NCI-H524 treated with DMSO at 0.1 percent for 48 hours (cell line): Measurements from ENCODE around the gene PPM1L.
A peak's percentile ranks its signal among the peaks of the same experiment; 100 is the strongest.

ENCODE experiments used
- DNase-seq: peaks from one replicate; lab custom pipeline; 2025; lab: John Stamatoyannopoulos, UW

Gene PPM1L

GRCh38 chr3:160856450-160856849, 100.4 kb downstream of the PPM1L start:
- no peak for DNase-seq

DNA sequence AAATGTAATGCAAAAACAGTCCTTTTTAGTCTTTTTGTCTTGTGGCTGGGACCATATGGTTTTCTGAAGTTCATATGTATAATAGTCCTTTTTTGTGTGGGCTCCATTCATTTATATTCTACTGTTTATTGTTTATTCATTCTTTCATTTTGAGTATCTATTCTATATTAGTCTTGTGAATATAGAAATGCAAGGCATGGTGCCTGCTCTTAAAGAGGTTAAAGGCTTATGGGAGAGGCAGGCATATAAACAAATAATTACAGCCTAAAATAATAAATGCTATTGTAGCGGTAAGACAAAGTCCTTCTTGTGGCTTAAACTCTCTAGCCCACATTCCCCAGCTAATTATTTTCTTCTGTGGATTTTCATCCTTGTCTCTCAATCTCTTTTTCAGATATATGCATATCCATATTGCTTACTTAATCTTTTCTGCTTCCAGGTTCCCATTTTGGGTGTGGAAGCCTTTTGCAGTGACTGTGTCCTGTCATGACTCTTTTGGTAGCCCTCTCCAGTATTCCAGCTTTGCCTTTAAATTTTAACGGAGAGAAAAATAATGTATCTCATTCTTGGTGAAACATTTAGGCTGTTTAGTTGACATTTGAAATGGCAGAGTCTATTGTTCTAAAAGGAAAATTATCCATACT, 101.6 kb downstream of the PPM1L start:
- DNase-seq, result no peak

- peak; percentile 83 for DNase-seq
These were observed 104.3 kb downstream of the PPM1L start for GRCh38 chr3:160860346-160860745.

DNA sequence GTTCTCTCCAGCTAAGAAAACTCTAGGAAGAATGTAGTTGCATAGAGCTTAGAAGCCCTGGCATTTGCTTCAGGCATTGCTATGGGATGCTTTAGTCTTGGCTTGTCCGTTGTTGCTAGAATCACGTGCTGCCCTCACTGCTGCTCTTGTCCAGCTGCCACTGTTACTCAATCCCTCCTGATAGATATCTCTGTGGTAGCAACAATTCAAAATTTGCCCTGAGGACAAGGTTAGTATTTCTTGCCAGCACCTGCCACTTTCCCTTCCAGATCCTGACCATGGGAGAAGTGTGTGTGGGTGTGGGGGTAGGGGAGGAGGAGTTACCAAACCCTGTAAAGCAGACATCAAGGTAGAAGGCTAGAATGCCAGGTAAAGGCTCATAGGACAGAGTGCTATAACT, 113.8 kb downstream of the PPM1L start:
- DNase-seq, result peak; percentile 94

DNA sequence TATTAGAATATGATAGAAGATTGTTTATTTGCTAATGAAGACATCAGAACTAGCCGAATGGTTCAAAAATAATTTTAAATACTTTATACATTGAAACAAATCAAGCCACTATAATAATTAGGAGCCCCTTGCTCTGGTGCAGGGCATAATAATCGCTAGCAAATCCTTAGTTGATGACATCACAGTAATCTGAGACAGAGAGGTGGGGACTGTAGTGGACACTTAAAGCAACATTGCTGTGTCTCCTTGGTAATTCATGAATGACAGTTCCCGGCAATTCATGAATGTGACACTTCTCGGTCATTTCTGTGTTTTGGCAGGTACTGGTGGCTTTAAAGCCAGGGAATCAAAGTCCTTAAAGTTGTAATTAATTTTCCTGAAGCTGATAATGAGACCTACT, 114.3 kb downstream of the PPM1L start:
- peak; percentile 91 for DNase-seq

- DNase-seq, result no peak
These were observed 118.7 kb downstream of the PPM1L start for GRCh38 chr3:160874736-160875135.

GRCh38 chr3:160876643-160877042, 120.6 kb downstream of the PPM1L start:
- no peak for DNase-seq

GRCh38 chr3:160879859-160880258, 123.8 kb downstream of the PPM1L start:
- no peak for DNase-seq

DNA sequence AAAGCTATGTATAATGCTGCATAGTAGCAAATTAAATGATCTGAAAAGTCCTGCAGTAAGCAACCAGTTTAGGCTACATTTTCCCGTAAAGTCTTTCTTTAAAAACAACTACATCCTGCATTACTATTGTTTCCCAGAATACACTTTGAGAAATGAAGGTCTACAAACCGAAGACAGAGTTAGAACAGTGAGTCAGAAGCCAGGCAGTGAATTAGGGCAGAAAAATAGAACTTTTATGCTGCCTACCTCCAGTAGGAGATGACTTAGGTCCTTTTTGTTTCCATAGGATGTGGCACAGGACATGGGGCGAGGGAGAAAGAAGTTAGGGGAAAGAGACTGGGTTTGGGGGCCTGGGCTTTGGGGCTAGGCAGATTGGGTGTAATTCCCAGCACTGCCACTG, 127.3 kb downstream of the PPM1L start:
- no peak for DNase-seq

GRCh38 chr3:160885791-160886286, 129.8 kb downstream of the PPM1L start:
- peak; percentile 91 for DNase-seq

DNA sequence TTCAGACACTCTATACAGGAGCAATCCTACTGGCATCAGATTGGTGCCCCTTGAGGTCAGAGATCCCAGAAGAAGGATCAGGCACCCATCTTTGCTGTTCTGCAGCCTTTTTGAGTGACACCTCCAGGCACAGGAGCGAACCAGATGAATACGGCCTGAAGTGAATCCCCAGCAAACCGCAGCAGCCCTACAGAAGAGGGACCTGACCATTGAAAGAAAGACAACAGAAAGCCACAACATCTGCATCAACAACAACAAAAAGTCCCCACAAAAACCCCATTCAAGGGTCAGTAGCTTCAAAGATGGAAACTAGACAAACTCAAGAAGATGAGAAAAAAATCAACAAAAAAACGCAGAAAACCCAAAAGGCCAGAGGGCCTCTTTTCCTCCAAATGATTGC, 130.4 kb downstream of the PPM1L start:
- DNase-seq, result no peak

DNA sequence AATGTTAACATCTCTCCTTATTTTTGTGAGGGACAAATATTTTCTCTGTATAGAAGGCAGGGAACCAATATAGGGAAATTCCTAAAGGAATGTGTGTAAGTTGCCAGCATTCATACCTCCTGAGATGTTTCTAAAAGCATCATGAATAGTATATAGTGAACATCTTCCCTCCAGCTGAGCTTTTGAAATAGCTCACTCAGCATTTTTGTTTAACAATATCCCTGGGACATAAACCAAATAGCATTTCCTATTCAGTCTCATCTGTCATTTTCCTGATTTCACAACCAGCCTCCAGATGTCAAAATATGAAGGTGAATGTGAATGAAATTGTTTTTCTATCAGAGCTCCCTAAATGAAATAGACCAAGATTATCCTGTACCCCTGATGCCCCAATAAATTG, 137.2 kb downstream of the PPM1L start:
- no peak for DNase-seq

DNA sequence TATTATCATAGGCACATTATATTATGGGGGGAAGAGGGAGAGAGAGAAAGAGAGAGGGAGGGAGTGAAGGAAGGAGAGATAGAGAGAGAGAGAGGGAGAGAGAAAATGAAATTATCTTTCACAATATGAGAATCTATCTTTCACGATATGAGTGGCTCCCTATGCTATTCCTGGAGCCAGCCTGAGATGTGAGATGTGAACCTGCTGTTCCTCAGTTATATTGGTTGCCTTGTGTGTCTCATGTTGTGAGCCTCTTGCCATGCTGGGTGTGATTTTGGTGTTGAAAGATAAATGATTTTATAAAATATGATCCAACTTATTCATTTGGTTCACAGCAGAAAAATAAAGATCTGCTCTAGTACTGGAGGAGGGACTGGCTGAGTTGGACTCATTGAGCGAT, 148.7 kb downstream of the PPM1L start:
- no peak for DNase-seq

DNA sequence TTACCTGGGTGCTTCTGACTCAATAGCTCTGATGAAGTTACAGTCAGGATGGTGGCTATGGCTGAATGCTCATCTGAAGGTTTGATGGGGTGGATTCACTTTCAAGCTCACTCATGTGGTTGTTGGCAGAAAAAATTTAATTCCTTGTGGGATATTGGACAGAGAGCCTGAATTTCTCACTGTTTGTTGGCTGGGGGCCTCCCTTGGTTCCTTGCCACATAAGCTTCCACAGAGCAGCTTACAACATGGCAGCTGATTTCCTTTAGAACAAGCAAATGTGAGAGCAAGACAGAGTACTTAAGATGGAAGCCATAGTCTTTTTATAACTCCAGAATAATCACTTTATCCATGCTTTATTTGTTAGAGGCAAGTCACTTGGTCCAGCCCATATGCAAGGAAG, 150.6 kb downstream of the PPM1L start:
- DNase-seq, result no peak

DNA sequence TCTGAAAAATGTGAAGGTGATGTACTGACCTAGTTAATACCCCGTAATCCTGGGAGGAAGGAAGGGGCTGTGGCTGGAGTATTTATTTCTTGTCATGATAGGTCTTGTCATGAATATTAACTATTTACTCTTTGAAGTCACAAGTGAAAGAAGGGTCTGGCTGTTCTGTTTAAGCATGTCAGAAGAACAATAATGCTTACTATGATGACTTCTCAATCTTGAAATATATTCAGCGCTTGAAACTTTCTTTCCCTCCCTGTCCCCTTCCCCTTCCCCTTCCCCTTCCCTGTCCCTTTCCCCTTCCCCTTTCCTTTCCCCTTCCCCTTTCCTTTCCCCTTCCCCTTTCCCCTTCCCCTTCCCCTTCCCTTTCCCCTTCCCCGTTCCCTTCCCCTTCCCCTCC, 153.9 kb downstream of the PPM1L start:
- no peak for DNase-seq

DNA sequence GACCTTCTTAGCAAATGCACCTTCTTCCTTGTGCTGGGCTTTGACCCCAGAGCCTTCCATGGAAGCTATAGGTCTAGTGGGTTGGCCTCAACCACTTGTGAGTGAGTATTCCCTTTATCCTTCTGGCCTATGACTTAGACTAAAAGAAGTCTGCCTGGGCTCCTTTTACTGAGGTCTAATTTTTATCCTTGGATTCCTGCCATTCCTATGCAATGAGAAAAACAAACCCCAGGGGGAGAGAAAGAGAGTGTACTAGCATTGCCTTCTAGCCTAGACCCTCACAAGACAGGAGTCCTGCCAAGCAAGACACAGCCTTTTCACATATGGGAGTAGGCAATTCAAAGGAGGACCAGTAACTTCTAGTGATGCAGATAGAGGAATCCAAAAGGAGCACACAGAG, 155.4 kb downstream of the PPM1L start:
- no peak for DNase-seq

- DNase-seq, result no peak
These were observed 160.4 kb downstream of the PPM1L start for GRCh38 chr3:160916472-160916871.

DNA sequence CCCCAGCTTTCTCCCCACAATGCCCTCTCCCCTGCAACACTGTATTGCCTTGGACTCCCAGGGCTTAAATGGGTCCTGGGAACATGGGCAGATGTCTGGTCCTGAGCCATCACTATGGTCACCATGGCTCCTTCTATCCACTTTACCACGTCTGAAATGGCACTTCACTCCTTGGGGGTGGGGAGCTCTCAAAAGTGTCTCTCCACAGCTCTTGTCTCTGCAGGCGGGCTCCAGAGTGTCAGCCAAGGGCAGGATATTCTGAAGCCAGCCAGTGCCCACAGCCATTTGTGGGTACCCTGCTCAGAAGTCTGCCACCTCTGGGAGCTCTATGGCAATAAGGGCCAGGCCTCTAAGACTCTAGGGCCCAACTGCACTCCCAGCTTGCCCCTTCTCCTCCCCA, 163.9 kb downstream of the PPM1L start:
- DNase-seq, result peak; percentile 50

DNA sequence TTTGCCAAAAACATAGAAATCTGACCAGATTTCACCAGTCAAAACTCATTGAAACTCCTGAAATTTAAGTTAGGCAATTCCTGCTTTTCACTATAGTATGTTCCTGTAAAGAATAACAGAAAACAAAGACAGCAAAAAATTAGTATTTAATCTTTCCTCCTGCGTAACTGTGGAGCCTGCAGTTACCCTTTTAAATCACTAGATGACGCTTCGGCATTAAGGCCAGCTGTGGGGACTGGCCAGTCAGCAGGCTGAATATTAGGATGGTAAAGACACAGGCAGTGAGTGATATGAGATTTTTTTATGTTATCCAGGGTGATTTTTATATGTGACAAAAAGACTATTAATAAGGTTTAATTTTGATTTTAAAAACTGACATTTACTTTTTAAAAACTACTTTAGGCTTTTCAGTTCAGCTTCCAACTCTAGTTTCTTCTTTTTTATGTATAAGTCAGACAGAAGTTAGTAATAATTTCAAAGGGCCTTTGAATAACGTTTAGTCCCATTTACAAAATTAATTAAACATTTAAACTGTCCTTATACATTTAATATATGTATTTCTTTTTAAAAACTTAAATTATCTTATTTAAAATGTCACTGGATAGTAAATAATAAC, 165.1 kb downstream of the PPM1L start:
- DNase-seq, result peak; percentile 6

DNA sequence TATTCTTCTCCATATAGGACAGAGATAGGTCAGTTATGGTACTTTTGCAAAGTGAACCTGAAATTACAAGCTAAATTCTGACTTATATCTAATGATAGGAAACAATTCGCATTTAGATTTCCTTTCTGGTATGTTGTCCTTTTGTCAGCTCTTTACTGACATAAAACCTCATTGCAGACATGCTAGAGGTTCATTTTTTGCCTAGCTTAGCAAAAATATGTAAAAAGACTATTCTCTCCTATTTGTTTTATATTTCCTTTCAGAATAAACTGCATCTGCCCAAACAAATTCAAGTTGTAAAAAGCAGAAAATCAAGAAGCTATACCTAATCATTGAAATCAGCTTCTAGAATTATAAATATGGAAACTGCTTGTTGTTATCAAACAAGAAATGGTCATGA, 168.7 kb downstream of the PPM1L start:
- DNase-seq, result no peak

DNA sequence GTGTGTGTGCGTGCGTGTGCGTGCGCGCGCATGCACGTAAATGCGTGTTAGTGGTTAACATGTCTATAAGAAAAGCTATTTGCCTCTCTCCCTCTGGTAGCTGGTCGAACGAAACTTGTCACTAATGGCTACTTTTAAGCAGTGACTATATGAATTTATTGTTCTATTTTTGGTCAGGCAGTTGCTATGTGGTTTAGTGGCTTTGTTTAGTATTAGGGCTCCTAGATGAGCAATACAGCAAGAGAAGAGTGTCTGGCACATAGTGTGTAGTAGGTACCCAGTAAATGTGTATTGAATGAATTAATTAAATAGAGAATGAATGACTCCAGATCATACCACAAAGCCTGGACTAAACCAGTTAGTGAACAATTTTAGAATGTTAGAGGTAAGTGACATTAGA, 171.6 kb downstream of the PPM1L start:
- no peak for DNase-seq

- DNase-seq, result peak; percentile 54
These were observed 172.2 kb downstream of the PPM1L start for GRCh38 chr3:160928183-160928726.

DNA sequence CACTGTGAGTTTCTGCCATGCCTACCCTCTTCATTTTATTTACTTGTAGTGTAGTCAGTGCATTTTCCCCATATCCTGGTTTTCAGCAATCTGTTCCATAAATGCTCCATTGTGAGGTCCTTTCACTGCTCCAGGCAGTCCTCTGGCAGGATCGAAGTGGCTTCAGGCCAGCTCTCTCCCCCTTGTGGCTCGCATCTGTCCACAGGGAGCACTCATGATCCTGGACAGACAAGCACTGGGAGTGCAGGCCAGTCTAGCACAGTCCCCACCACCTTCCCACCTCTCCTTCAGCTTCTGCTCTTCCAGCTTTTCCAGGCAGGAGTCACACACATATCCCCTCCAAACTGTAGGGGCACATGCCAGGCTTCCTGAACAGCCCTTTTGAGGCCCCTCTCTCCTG, 173.6 kb downstream of the PPM1L start:
- no peak for DNase-seq

DNA sequence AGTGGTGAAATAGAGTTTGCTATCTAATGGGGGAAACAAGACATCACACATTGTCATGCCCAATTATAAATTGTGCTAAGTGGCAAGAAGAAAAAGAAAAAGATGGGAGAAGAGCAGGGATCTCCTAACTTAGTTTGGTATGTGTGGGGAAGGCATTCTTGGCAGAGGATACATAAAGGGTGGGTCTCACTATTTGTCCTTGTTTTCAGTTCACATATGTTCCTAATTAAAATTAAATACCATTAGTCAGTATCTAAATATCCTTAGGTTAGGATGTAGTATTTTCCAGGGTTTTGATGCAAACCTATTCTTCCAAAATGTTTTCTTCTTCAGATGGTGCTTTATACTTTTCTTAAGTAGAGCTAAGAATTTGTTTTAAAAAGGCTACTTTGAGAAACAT, 175.4 kb downstream of the PPM1L start:
- DNase-seq, result no peak
